ENCODE data around the gene ABCC1. TPM values are rescaled to one million over a fixed set of nuclear protein-coding genes. Genes with fewer than 3 reads are reported as not detected.

ABCC1 gene
- polyA plus RNA-seq, 1 of the 3 experiments (the other 2 are of a cell fraction) = 23.7 TPM

DNA sequence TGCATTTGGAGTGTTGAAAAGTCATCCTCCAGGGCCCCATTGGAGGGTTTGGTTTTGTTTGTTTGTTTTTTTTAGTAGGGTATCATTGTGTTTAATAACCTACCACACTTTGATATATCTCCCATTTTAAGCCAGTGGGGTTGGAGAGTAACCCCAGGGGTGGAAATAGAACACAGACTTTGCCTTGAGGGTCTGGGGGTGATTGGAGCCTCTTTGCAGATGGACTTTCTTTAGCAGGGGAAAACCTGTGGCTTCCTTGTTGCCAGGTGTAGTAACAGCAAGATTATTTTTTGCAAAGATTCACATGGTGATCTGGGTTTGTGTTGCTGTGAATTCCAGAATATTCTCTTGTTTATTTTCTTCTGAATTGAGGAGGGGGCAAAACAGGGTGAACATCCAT is 1.5 kb downstream of the ABCC1 start (continued):
- no peak for TF ChIP-seq TAF1 (IDR thresholded peaks at IDR 0.05; ENCODE audit: borderline replicate concordance, low read depth, low read length)
- TF ChIP-seq, protein P1, sequence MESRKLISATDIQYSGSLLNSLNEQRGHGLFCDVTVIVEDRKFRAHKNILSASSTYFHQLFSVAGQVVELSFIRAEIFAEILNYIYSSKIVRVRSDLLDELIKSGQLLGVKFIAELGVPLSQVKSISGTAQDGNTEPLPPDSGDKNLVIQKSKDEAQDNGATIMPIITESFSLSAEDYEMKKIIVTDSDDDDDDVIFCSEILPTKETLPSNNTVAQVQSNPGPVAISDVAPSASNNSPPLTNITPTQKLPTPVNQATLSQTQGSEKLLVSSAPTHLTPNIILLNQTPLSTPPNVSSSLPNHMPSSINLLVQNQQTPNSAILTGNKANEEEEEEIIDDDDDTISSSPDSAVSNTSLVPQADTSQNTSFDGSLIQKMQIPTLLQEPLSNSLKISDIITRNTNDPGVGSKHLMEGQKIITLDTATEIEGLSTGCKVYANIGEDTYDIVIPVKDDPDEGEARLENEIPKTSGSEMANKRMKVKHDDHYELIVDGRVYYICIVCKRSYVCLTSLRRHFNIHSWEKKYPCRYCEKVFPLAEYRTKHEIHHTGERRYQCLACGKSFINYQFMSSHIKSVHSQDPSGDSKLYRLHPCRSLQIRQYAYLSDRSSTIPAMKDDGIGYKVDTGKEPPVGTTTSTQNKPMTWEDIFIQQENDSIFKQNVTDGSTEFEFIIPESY (IDR thresholded peaks at IDR 0.05; ENCODE audit: borderline replicate concordance, low read depth) = no peak

DNA sequence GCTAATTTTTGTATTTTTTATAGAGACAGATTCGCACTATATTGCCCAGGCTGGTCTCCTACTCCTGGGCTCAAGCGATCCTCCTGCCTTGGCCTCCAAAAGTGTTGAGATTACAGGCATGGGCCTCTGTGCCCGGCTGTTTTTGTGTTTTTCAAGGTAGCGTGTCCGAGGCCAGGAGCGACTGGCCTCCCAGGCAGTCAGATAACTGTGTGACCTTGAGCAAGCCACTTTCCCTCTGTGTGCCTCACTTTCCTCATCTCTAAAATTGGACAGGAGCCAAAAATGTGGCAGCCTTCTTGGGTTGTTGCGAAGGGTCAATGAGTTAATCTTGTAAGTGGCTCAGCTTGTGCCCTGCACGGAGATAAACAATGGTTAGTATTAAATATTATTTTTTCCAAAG is 2.4 kb downstream of the ABCC1 start:
- Histone ChIP-seq H3K9me3 (no peaks in the 10 kb centered on the region), H3K4me2 (peak overlapping the region; percentile 82), H3K9ac (no peak overlapping the region), H3K27me3 (ENCODE audit: insufficient read depth) (no peaks in the 10 kb centered on the region), H3K79me2 (ENCODE audit: insufficient read depth) (peaks cover 72% of the 10 kb centered on the region), H3K4me3 (ENCODE audit: low read depth in 2 of 2, low read length in 1 of 2) (peak overlapping the region in 1 of 2 experiments; percentile 12; a peak in 1 of 4 replicates), H3K36me3 (replicated peaks in 1 of 2; ENCODE audit: control insufficient read depth in 1 of 2, insufficient read depth in 2 of 2, low read length in 1 of 2) (no peaks in the 10 kb centered on the region), H3K9me2 (no peaks in the 10 kb centered on the region), H2AFZ (ENCODE audit: low read depth) (no peak overlapping the region), H4K20me1 (ENCODE audit: insufficient read depth) (peaks cover 48% of the 10 kb centered on the region), H3F3A (replicated peaks; ENCODE audit: insufficient read depth) (peaks cover 17% of the 10 kb centered on the region), H3K27ac (ENCODE audit: low read depth in 2 of 2, low read length in 1 of 2) (peak overlapping the region; percentile 7 to 13; a peak in 2 of 4 replicates), H3K4me1 (ENCODE audit: control insufficient read depth in 1 of 2, insufficient read depth in 2 of 2, low read depth in 1 of 2, low read length in 1 of 2) (peaks cover 11 to 14% of the 10 kb centered on the region in 2 experiments; a peak in 3 of 4 replicates)
- DNase-seq = no peak
- TF ChIP-seq GATA2 (CRISPR knock-in tag; IDR thresholded peaks at IDR 0.05) (no peak), NFIC (IDR thresholded peaks at IDR 0.05; ENCODE audit: borderline replicate concordance) (peak; percentile 56; the same call in 1 of the 2 replicates), FOXM1 (IDR thresholded peaks at IDR 0.05; ENCODE audit: low read depth) (no peak)
- ChIA-PET POLR2A (interaction anchor here (0.5 kb wide), 1 partner anchor 136 kb away, joined by 5 read pairs; no protein-coding TSS in a partner anchor), CTCF (no interaction called here)
- 93% methylated on average over 8 of the region's 8 CpGs for WGBS (ENCODE audit: low lambda C conversion rate)

DNA sequence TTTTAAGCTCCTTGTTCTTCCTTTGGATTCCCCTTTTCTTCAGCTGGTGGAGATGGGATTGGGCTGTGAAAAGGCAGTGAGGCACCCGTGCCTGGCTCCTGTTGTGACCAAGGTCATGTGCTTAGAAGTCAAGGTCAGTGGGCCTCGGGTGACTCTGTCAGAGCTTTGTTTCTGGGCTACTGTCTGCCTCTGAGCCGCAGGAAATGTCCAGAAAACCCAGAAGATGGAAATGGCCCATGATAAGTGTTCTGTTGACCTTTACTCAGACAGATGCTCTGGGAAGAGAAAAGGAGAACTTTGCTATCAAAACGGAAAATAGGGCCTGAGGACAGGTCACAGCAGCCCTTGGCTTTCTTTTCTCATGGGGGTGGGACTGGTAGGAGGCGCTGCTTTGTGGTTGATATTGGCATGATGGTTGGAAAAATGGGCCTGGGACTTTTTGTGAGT is 2.9 kb downstream of the ABCC1 start:
- H3K27me3 ChIP-seq (ENCODE audit: insufficient read depth) = no peaks in the 10 kb centered on the region
- peaks cover 16% of the 10 kb centered on the region for H3F3A ChIP-seq (replicated peaks; ENCODE audit: insufficient read depth)
- peaks cover 53% of the 10 kb centered on the region for H4K20me1 ChIP-seq (ENCODE audit: insufficient read depth)
- no peak overlapping the region for H2AFZ ChIP-seq (ENCODE audit: low read depth)
- CTCF ChIA-PET = no interaction called here
- peak overlapping the region; percentile 7 to 13; a peak in 2 of 4 replicates for H3K27ac ChIP-seq (ENCODE audit: low read depth in 2 of 2, low read length in 1 of 2)
- no peak overlapping the region for H3K9ac ChIP-seq
- peak; percentile 27 for DNase-seq
- no peaks in the 10 kb centered on the region for H3K36me3 ChIP-seq (replicated peaks in 1 of 2; ENCODE audit: control insufficient read depth in 1 of 2, insufficient read depth in 2 of 2, low read length in 1 of 2)
- peaks cover 11 to 14% of the 10 kb centered on the region in 2 experiments; a peak in 3 of 4 replicates for H3K4me1 ChIP-seq (ENCODE audit: control insufficient read depth in 1 of 2, insufficient read depth in 2 of 2, low read depth in 1 of 2, low read length in 1 of 2)
- H3K4me3 ChIP-seq (ENCODE audit: low read depth in 2 of 2, low read length in 1 of 2) = no peak overlapping the region
- POLR2A ChIA-PET = no interaction called here
- H3K9me3 ChIP-seq = no peaks in the 10 kb centered on the region
- H3K9me2 ChIP-seq = no peaks in the 10 kb centered on the region
- 68% methylated on average over 5 of the region's 5 CpGs for WGBS (ENCODE audit: low lambda C conversion rate)
- peaks cover 76% of the 10 kb centered on the region for H3K79me2 ChIP-seq (ENCODE audit: insufficient read depth)
- peak overlapping the region; percentile 82 for H3K4me2 ChIP-seq
- TF ChIP-seq, protein P2, sequence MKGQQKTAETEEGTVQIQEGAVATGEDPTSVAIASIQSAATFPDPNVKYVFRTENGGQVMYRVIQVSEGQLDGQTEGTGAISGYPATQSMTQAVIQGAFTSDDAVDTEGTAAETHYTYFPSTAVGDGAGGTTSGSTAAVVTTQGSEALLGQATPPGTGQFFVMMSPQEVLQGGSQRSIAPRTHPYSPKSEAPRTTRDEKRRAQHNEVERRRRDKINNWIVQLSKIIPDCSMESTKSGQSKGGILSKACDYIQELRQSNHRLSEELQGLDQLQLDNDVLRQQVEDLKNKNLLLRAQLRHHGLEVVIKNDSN (IDR thresholded peaks at IDR 0.05; ENCODE audit: borderline replicate concordance, low read depth) = no peak
- TF ChIP-seq RXRA (IDR thresholded peaks at IDR 0.05; ENCODE audit: borderline replicate concordance, low read depth) (no peak), EP300 (IDR thresholded peaks at IDR 0.05; ENCODE audit: borderline replicate concordance in 1 of 2, low read depth in 1 of 2, low read length in 1 of 2) (no peak), SMC3 (IDR thresholded peaks at IDR 0.05; ENCODE audit: low read depth, low read length) (no peak), FOXM1 (IDR thresholded peaks at IDR 0.05; ENCODE audit: low read depth) (no peak), TCF12 (IDR thresholded peaks at IDR 0.05) (no peak), SIN3A (IDR thresholded peaks at IDR 0.05; ENCODE audit: borderline replicate concordance, low read depth, low read length) (no peak), MXI1 (IDR thresholded peaks at IDR 0.05; ENCODE audit: low read depth, low read length) (no peak), POLR2AphosphoS5 (IDR thresholded peaks at IDR 0.05; ENCODE audit: low read depth, low read length) (no peak), JUND (IDR thresholded peaks at IDR 0.05) (no peak), FOSL2 (IDR thresholded peaks at IDR 0.05; ENCODE audit: borderline replicate concordance, low read depth) (no peak), RFX5 (IDR thresholded peaks at IDR 0.05; ENCODE audit: low read length) (no peak)
- TF ChIP-seq, protein P1 (IDR thresholded peaks at IDR 0.05; ENCODE audit: borderline replicate concordance, low read depth) = no peak
- TF ChIP-seq, protein P3, sequence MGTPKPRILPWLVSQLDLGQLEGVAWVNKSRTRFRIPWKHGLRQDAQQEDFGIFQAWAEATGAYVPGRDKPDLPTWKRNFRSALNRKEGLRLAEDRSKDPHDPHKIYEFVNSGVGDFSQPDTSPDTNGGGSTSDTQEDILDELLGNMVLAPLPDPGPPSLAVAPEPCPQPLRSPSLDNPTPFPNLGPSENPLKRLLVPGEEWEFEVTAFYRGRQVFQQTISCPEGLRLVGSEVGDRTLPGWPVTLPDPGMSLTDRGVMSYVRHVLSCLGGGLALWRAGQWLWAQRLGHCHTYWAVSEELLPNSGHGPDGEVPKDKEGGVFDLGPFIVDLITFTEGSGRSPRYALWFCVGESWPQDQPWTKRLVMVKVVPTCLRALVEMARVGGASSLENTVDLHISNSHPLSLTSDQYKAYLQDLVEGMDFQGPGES (IDR thresholded peaks at IDR 0.05; ENCODE audit: low read depth, low read length) = no peak
- TF ChIP-seq, protein P4, sequence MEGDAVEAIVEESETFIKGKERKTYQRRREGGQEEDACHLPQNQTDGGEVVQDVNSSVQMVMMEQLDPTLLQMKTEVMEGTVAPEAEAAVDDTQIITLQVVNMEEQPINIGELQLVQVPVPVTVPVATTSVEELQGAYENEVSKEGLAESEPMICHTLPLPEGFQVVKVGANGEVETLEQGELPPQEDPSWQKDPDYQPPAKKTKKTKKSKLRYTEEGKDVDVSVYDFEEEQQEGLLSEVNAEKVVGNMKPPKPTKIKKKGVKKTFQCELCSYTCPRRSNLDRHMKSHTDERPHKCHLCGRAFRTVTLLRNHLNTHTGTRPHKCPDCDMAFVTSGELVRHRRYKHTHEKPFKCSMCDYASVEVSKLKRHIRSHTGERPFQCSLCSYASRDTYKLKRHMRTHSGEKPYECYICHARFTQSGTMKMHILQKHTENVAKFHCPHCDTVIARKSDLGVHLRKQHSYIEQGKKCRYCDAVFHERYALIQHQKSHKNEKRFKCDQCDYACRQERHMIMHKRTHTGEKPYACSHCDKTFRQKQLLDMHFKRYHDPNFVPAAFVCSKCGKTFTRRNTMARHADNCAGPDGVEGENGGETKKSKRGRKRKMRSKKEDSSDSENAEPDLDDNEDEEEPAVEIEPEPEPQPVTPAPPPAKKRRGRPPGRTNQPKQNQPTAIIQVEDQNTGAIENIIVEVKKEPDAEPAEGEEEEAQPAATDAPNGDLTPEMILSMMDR (IDR thresholded peaks at IDR 0.05) = no peak

Measured in SK-N-SH (cell line).